RPMI7951 (cell line): ENCODE data around the gene EDDM13. TPM values are rescaled to one million over a fixed set of nuclear protein-coding genes. Genes with fewer than 3 reads are reported as not detected.
A peak's percentile ranks its signal among the peaks of the same experiment; 100 is the strongest.
"Not testable (repeated sequence)": the region's sequence is repeated elsewhere in the genome, so short reads cannot be mapped to it uniquely, and the experiment has no call there.

Experiments
- DNase-seq: peaks from one replicate; pipeline ENCODE4 v3.0.0-alpha.2; 2012; ENCODE audit warnings: low read depth
- total RNA-seq: library from RNA; depleted of rRNA; stranded (reverse); fragments of >200 nt; shearing (Covaris generic); gene quantifications from 2 replicates; pipeline ENCODE4 v1.2.3, GENCODE V29; 2014; rRNA removed

EDDM13 gene
- total RNA-seq, 1 experiment from 2014 or later, result not detected

GRCh38 chr19:56321254-56321988 lies 48.9 kb downstream of the EDDM13 start:
- no peak for DNase-seq

GRCh38 chr19:56321989-56322440 lies 49.5 kb downstream of the EDDM13 start:
- DNase-seq, result no peak

GRCh38 chr19:56324436-56324835 lies 51.9 kb downstream of the EDDM13 start:
- no peak for DNase-seq

- no peak for DNase-seq
These were observed 60.1 kb downstream of the EDDM13 start for GRCh38 chr19:56332695-56333094.

GRCh38 chr19:56333506-56333905 lies 61.0 kb downstream of the EDDM13 start:
- DNase-seq, result peak; percentile 56

GRCh38 chr19:56335371-56335770 lies 62.8 kb downstream of the EDDM13 start:
- DNase-seq, result not testable (repeated sequence)

- not testable (repeated sequence) for DNase-seq
These were observed 64.5 kb downstream of the EDDM13 start for GRCh38 chr19:56337077-56337476.

- DNase-seq, result not testable (repeated sequence)
These were observed 66.5 kb downstream of the EDDM13 start for GRCh38 chr19:56339031-56339430.

- peak; percentile 9 for DNase-seq
These were observed 69.4 kb downstream of the EDDM13 start for GRCh38 chr19:56341948-56342347.

GRCh38 chr19:56347163-56347778 lies 74.7 kb downstream of the EDDM13 start:
- no peak for DNase-seq

GRCh38 chr19:56348289-56348877 lies 75.8 kb downstream of the EDDM13 start:
- peak; percentile 13 for DNase-seq

GRCh38 chr19:56350416-56351045 lies 78.0 kb downstream of the EDDM13 start:
- peak; percentile 57 for DNase-seq

GRCh38 chr19:56351208-56351607 lies 78.7 kb downstream of the EDDM13 start:
- DNase-seq, result no peak

- no peak for DNase-seq
These were observed 83.0 kb downstream of the EDDM13 start for GRCh38 chr19:56355517-56355916.

- no peak for DNase-seq
These were observed 84.4 kb downstream of the EDDM13 start for GRCh38 chr19:56356944-56357343.

Other genes with a start within 250 kb of the EDDM13 start
- gene ZNF787, start 151.5 kb upstream of the EDDM13 start, total RNA-seq, result 4.4 and 10.7 TPM in 2 replicates
- 5.0 and 8.8 TPM in 2 replicates for gene ZNF444, start 131.5 kb upstream of the EDDM13 start, total RNA-seq
- not detected in 2 replicates for gene GALP, start 96.7 kb upstream of the EDDM13 start, total RNA-seq
- not detected in 2 replicates for gene ZSCAN5B, start 75.0 kb upstream of the EDDM13 start, total RNA-seq
- gene ZSCAN5C, start 70.5 kb upstream of the EDDM13 start, total RNA-seq, result not detected in 2 replicates
- 8.9 and 10.9 TPM in 2 replicates for gene ZSCAN5A, start 42.1 kb downstream of the EDDM13 start, total RNA-seq
- gene ZNF582, start 120.8 kb downstream of the EDDM13 start, total RNA-seq, result 0.68 and 2.6 TPM in 2 replicates
- gene ZNF583, start 131.6 kb downstream of the EDDM13 start, total RNA-seq, result 2.1 and 3.5 TPM in 2 replicates
- 1.7 and 1.9 TPM in 2 replicates for gene ZNF667, start 204.6 kb downstream of the EDDM13 start, total RNA-seq
- 1.1 and 1.3 TPM in 2 replicates for gene ZNF471, start 235.1 kb downstream of the EDDM13 start, total RNA-seq